DLD1 (cell line): ENCODE measurements around the gene JMJD1C.

Experiments
- in situ Hi-C: cut with HindIII; loops from 2 replicates; pipeline ENCODE4 v1.10.0; 2017; ENCODE audit warnings: low sequenced_read_pairs

JMJD1C gene

DNA sequence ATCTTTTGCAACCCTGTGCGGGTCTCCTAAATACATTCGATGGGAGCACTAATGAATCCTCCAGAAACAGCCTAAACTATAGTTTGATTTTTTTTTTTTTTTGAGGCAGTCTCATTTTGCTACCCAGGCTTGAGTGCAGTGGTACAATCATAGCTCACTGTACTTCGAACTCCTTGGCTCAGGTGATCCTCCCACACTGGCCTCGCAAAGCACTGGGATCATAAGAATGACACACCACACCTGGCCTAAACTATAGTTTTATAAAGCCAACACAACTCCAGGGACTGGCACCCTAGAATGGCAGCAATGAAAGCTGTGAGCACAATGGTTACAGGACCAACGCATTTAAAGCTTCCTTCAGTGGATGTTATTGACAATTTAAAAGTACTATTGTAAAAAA lies 14.5 kb upstream of the JMJD1C start:
- in situ Hi-C loops = no loop called here

DNA sequence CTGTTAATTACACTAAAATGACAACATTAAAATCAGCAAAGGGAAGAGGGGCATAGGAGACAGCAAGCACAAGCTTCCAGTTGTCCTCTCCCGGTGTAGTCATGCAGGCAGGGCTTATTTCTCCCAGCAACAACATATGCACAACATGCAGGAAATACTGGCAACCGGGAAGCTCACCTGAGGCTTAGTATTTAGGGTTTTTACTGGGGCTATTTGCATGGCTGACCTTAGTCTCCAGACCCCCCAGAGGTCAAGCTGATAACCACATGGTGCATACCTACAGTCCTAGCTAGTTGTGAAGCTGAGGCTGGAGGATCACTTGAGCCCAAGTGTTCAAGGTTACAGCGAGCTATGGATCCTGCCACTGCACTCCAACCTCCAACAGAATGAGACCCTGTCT lies 12.8 kb upstream of the JMJD1C start:
- in situ Hi-C loops = no loop called here

DNA sequence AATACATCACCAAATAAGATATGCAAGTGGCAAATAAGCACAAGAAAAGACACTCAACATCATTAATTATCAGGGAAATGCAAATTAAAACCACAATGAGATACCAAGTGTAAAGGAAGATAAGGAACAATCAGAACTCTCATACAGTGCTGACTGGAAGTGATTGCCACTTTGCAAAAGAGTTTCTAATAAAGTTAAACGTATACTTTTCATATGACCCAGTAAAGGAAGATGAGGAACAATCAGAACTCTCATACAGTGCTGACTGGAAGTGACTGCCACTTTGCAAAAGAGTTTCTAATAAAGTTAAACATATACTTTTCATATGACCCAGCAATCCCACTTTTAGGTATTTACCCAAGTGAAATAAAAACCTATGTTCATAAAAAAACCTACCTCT lies 12.2 kb upstream of the JMJD1C start:
- in situ Hi-C loops = no loop called here

DNA sequence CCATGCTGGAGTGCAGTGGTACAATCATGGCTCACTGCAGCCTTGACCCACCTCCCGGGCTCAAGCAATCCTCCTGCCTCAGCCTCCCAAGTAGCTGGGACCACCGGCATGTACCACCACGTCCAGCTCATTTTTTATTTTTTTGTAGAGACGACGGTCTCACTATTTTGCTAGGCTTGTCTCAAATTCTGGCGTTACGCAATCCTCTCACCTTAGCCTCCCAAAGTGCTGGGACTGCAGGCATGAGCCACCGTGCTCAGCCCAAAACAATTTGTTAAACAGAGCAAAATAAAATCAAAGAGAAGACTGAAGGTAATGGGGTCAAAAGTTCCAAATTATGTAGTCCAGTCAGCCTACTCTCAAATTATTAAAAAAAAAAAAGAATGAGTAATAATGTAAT lies 8.7 kb upstream of the JMJD1C start:
- in situ Hi-C loops = no loop called here

DNA sequence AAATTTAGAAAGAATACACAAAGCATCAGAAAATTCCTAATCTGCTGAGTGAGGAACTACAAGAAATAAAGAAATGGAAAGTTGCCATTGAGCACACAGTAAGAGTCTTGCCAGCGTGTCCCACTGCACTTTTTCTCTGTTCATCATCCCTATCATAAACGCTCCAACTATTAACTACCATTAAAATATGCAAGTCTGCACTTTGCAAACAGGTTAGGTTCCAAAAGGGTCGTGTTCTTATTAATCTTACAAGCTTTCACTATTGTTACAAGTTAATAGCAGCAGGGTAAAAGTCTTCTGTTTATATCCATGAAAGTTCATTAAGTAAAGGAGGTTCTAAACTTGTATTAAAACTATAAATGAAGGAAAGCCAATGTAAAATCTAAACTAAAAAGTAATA lies 5.2 kb upstream of the JMJD1C start:
- in situ Hi-C loops = no loop called here

DNA sequence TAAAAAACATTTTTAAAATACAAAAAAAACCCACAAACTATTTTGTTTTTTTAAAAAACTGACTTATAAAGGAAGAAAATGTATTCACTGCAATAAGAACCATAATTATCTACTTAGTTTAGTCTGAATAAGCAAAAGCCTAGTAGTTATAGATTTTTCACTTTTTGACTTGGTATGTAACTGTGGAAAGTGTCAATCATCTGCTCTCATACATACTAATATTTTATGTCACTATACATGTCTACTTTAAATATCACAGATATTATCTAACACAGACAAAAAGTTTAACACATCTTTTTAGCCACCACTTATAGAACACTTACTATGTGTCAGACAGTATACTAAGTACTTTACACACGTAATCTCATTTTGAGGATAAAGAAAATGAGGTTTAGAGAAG lies 3.2 kb upstream of the JMJD1C start:
- in situ Hi-C loops = no loop called here

DNA sequence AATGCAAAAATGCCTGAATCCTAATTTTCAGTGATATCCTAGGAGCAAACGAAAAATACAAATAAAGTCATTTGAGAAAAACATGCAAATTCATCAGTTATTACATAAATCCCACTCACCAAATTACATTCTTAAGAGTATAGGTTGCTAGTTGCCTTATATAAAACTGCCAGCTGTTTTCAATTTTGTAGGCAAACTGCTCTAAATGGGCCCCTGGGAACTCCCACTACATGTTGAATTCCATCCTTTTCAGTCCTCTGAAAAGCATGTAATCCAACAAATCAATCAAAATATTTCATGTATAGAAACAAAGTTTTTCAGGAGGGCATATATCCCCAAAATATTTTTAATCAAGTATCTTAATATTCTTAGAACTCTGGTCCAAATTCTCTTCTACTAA lies 2.1 kb upstream of the JMJD1C start:
- in situ Hi-C loops = no loop called here

DNA sequence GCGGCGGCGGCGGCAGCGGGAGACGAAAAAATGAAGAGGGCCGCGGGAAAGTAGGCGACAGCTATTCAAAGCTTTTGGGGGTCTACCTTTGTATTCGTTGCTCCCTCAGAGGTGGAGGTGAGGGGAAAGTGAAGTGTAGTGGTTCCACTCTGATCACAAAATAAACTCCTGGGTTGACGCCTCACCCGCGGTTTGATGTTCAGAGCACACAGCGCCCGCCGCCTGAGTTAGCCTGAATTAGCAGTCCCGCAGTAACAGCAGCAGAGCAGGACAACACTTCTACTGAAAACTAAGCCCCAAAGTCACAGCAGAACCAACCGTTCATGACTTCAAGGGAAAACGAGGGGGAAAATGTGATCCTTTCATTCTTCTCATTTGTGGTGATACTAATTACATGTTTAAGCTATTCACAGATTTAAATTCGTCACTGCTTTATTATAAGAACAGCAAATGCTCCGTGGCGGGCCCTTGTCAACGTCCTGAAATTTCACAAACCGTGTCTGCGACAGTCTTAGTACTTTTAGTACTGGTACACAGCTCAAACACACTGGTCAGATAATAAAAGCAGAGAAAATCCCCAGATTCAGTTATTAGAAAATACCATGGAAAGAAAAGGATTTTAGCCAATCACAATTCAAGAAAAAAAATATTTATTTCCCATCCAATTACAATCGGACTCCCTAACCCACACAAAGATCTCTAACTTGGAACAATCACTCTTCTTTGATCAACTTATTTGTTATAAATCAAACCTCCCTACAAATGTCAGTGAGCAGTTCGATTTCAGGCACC lies 563 bp upstream of the JMJD1C start:
- in situ Hi-C loops = no loop called here

DNA sequence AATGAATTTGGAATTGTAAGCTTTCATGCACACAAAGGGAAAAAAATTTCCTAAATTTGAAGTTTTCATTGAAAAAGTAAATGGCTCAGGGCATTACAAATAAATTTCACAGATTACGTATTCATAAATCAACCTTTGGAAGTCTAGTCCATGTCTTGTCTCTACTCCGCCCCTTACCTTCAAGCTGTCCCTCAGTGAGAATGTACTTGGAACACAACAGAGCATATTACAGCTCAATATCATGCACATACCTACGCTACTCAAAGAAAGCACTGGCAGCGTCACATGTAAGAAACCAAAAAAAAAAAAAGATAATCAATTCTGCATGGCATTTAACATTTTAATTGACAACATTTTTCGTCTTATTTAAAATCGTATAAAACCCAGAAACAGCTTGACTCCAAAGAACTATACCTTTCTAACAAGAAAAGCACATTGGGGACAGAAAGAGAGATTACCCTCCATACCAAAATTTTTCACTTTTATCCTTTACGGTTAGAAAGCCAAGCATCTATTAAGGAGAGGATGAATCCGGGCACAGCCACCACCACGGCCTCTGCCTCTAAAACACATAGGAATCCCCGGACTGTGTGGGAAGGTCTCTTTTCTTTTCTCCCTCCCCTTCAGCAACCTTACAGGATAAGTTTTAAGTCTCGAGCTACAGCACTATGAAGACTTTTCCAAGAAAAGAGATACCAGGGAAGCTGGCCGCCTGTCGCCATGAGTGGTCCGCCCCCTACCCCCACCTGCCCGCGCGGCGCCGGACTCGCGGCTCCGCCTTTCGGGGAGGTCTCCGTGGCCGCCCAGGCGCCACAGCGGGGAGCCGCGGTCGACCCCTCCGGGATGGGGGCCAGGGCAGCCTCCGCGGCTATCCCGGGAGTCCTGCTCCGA lies 1.1 kb downstream of the JMJD1C start:
- in situ Hi-C loops = no loop called here

DNA sequence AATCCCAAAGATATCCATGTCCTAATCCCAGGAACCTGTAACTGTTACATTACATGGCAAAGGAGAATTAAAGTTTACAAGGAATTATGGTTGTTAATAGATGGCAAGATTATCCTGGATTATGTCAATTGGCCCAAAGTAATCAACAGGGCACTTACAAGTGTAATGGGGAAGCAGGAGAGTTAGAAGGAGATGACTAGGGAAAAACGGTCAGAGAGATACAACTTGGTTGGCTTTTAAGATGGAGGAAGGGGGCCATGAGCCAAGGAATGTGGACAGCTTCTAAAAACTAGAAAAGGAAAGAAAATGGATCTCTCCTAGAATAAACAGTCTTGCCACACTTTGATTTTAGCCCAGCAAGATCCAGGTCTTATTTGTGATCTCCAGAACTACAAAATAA lies 3.3 kb downstream of the JMJD1C start:
- in situ Hi-C loops = no loop called here

DNA sequence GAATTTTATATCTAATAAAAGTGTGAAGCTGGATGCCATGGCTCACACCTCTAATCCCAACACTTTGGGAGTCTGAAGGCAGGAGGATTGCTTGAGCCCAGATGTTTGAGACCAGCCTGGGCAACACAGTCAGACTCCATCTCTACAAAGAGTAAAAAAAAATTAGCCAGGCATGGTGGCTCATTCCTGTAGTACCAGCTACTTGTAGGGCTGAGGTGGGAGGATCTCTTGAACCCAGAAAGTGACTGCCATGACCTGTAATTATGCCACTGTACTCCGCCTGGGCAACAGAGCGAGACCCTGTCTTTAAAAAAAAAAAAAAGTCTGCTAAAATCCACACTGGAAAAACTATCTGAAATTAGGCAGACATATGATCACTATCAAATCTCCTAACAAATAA lies 7.6 kb downstream of the JMJD1C start:
- in situ Hi-C loops = no loop called here

DNA sequence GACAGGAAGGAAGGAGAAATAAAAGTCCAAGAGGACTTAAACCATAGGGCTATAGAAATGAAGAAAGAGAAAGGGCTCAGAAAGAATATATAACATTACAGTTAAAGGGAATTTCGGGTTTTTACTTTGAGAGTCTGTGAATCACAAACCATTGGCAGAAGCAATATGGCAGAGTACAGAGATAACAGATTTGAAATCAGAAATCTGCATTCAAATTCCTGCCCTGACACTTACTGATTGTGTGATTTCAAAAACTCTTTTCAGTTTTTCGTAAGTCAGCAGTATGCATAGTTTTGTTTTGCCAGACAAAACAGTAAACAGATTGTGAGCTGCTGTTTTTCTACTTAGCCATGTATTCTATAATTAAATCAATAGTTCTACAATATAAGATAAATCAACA lies 8.2 kb downstream of the JMJD1C start:
- in situ Hi-C loops = no loop called here

DNA sequence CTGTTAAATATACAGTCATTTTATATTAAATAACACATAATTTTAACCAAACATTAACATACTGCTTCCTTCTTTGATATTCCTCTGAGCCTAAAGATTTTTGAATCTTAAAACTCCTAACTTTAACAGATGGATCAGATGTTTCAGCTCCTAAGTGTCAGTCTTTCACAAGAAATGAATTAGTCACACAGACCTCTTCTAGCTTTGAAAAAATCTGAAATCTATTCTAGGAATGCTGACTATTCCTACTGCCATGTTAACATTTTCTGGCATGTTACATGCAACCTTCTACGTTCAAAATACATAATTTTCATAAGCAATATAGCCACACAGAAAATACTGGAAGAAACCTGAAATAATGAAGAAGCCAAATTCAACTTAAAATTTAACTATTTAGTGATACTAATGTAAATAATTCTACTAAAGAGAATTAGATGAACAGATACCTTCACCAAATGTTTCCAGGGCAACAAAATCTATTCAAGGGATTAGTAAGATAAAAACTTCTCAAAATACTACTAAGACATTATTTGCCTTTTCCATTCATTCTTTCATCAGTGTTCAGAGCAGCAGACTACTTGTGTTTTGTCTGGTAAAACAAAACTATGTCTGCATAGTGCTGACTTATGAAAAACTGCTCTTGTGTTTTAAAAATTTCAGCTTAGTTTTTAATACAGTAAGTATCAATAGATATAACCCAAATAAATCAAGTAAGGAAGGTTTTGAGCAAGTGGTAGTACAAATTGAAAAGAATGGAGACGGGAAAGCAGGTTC lies 9.2 kb downstream of the JMJD1C start:
- in situ Hi-C loops = no loop called here

DNA sequence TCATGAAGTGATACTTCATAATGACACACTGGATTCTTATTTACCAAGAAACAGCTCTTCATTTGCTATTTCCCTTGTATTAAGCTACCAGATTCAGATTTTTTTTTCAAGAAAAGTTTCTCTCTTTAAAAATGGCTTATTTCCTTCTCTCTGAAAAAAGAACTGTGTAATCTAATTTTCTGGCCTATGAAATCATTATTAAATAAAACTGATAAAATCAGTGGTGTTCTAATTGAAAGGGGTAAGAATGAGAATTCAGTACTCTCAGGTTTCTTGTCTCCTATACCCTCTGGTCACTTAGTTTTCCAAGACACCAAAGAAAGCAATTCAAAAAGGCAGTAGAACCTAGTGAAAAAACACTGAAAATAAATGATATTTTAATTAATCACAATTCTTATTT lies 10.3 kb downstream of the JMJD1C start:
- in situ Hi-C loops = no loop called here

DNA sequence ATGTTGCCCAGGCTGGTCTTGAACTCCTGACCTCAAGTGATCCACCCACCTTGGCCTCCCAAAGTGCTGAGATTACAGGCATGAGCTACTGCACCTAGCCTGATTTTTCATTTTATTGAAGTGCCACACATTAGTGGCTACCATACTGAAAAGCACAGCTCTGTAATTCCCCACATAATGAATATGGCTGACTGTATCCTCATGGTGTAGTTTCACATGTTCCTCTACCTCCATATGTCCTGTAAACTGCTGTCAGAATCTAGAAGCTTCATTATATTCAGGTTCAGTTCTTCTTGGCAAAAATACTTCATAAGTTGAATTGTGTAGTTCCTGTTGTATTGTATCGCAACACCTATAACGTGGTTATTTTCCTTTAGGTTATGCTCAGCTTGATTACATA lies 11.1 kb downstream of the JMJD1C start:
- in situ Hi-C loops = no loop called here

DNA sequence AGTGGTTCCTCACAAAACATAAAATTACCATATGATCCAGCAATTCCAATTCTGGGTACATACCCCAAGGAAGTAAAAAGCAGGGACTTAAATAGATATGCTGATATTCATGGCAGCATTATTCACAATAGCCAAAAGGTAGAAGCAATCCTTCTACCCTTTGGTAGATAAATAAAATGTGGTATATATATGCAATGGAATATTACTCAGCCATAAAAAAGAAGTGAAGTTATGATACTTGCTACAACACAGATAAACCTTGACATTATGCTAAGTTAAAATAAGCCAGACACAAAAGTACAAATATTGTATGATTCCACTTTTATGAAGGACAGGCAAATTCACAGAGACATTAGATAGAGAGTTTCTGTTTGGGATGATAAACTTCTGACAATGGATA lies 13.3 kb downstream of the JMJD1C start:
- in situ Hi-C loops = no loop called here

DNA sequence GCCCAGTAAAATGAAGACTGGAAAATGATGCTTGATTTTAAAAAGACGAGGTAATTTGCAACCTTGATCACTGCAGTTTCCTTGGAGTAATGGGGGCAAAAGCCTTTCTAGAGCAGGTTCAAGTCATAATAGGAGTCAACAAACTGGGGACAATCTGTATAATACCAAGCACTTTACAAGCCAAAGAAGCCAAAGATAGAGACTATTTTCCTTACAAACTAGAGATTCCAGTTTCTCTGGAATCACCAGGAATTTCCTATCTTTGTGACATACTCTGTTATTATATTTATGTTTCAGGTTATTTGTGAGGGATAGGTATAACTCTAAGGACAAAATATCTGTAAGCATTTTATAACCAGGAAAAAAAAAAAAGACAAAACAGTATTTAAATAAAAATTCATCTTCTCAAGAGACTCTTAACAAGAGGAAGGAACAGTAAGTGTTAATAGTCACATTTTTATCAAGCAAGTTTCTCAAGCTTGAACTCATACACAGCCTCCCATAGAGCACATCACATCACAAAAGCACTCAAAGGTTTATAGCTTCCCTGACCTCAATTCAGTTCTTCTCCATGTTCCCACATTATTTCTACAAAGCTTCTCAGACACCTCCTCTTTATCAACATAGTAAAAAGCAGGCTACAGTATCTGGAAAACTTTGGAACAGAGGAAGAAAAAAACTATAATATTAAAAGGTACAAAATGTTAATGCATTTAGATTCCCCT lies 18.9 kb downstream of the JMJD1C start:
- in situ Hi-C loops = no loop called here

DNA sequence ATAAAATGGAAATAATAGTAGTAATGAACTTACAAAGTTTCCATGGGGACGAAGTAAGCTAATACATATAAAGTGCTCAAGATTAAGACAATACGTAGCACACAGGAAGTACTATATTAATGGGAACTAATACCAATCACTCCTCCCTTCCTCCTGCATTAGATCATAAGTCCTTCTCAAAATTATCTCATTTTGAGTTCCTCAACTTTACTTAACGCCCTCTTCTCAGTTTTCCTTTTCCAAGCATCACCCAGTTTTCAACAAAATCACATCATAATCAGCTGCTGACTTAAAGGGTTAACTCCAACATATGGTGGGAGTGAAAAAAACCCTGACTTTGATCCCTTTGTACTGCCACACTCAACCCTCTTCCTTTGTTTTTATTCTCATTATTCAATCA lies 24.4 kb downstream of the JMJD1C start:
- in situ Hi-C loops = no loop called here

DNA sequence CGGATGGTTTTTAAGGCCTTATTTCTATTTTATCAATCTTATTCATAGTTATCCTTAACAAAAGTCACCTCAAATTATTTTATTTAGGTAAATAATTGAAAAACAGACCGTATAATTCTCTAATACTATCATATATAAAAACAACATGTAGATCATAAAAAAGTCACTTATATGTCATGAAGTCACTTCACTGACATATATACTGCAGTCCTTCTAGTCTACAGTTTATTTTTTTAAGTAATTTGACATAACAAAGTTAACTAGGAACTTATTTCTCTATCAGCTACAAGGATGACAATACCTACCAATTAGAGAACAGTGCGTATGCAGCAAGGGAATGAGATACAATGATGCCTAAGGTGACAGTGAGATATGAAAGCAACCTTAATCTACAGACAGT lies 26.2 kb downstream of the JMJD1C start:
- in situ Hi-C loops = loop anchor here (5.0 kb wide), 1 partner anchor 37 kb away; no protein-coding TSS in a partner anchor
